Neural cell (in vitro differentiated cells): ENCODE results near the gene MCTP2. TPM values are rescaled to one million over a fixed set of nuclear protein-coding genes. Genes with fewer than 3 reads are reported as not detected.

Experiments used
- H2AFZ ChIP-seq: fragments of 200-600, 300-800 bp; sonication (generic), shearing (Covaris generic); 2 replicates; pipeline ENCODE4 v1.6.0; 2014; ENCODE audit warnings: low read depth, mild to moderate bottlenecking, antibody characterized with exemption, low read length, moderate library complexity
- H3F3A ChIP-seq: fragments of 200-600 bp; shearing (Covaris generic); 2 replicates; pipeline ENCODE4 v1.6.1; 2016; ENCODE audit warnings: mild to moderate bottlenecking, moderate library complexity, mixed read lengths, antibody characterized with exemption, low read length; ENCODE audit not compliant: insufficient read depth, poor library complexity, severe bottlenecking
- H3K27ac ChIP-seq: fragments of 200-600, 300-800 bp; sonication (generic), shearing (Covaris generic); 2 replicates; pipeline ENCODE4 v1.5.1; 2014; ENCODE audit warnings: mild to moderate bottlenecking, low read length, moderate library complexity
- H3K27me3 ChIP-seq: fragments of 300-800, 200-600 bp; sonication (generic), shearing (Covaris generic); 2 replicates; pipeline ENCODE4 v1.6.0; 2014; ENCODE audit warnings: mild to moderate bottlenecking, low read depth, low read length, moderate library complexity; ENCODE audit not compliant: insufficient read depth
- H3K36me3 ChIP-seq: fragments of 300-800, 200-600 bp; sonication (generic), shearing (Covaris generic); 2 replicates; pipeline ENCODE4 v1.5.1; 2014; ENCODE audit warnings: mild to moderate bottlenecking, antibody characterized with exemption, low read length, moderate library complexity; ENCODE audit not compliant: insufficient read depth
- H3K4me2 ChIP-seq: fragments of 300-800, 200-600 bp; sonication (generic), shearing (Covaris generic); 2 replicates; pipeline ENCODE4 v1.6.0; 2014; ENCODE audit warnings: mild to moderate bottlenecking, low read length
- H3K4me3 ChIP-seq: fragments of 300-800, 200-600 bp; sonication (generic), shearing (Covaris generic); 2 replicates; pipeline ENCODE4 v1.5.1; 2014; ENCODE audit warnings: mild to moderate bottlenecking, low read length, moderate library complexity
- H3K79me2 ChIP-seq: fragments of 200-600 bp; shearing (Covaris generic); replicated peaks from 2 replicates; pipeline ENCODE4 v1.6.0; 2014; ENCODE audit warnings: mild to moderate bottlenecking, low read length, moderate library complexity; ENCODE audit not compliant: insufficient read depth
- H3K9ac ChIP-seq: fragments of 300-800, 200-600 bp; sonication (generic), shearing (Covaris generic); 2 replicates; pipeline ENCODE4 v1.6.1; 2016; ENCODE audit warnings: mild to moderate bottlenecking, low read length, mixed read lengths
- H3K9me2 ChIP-seq: fragments of 200-600 bp; shearing (Covaris generic); 2 replicates; pipeline ENCODE4 v1.6.1; 2016; ENCODE audit warnings: mild to moderate bottlenecking, low read length, mixed read lengths; ENCODE audit not compliant: insufficient read depth
- H3K9me3 ChIP-seq: fragments of 200-600, 300-800 bp; sonication (generic), shearing (Covaris generic); 2 replicates; pipeline ENCODE4 v1.6.1; 2016; ENCODE audit warnings: mild to moderate bottlenecking, mixed run types, low read length, moderate library complexity, mixed read lengths
- H4K20me1 ChIP-seq: fragments of 200-600 bp; shearing (Covaris generic); 2 replicates; pipeline ENCODE4 v1.6.1; 2016; ENCODE audit warnings: mild to moderate bottlenecking, mixed run types; ENCODE audit not compliant: insufficient read depth
- EP300 ChIP-seq: fragments of 450-650 bp; conservative IDR thresholded peaks from 2 replicates; pipeline ENCODE4 v1.6.1; 2014; ENCODE audit warnings: antibody characterized with exemption, mild to moderate bottlenecking, moderate library complexity; ENCODE audit not compliant: poor library complexity, severe bottlenecking
- EZH2 ChIP-seq: fragments of 200-600, 300-800 bp; shearing (Covaris generic), sonication (generic); IDR thresholded peaks from 2 replicates; pipeline ENCODE4 v1.6.1; 2014; ENCODE audit warnings: antibody characterized with exemption, low read length, borderline replicate concordance, mild to moderate bottlenecking; ENCODE audit not compliant: insufficient read depth, poor library complexity, severe bottlenecking
- MXI1 ChIP-seq: fragments of 450-650 bp; conservative IDR thresholded peaks from 2 replicates; pipeline ENCODE4 v1.6.1; 2014; ENCODE audit warnings: antibody characterized with exemption, mild to moderate bottlenecking; ENCODE audit not compliant: poor library complexity, severe bottlenecking
- POLR2AphosphoS5 ChIP-seq: IDR thresholded peaks from 2 replicates; pipeline ENCODE4 v1.6.1; 2012
- RAD21 ChIP-seq: fragments of 450-650 bp; conservative IDR thresholded peaks from 2 replicates; pipeline ENCODE4 v1.6.1; 2014; ENCODE audit warnings: antibody characterized with exemption, mild to moderate bottlenecking, moderate library complexity
- SMC3 ChIP-seq: fragments of 450-650 bp; conservative IDR thresholded peaks from 2 replicates; pipeline ENCODE4 v1.6.1; 2014; ENCODE audit warnings: antibody characterized with exemption, mild to moderate bottlenecking, moderate library complexity; ENCODE audit not compliant: poor library complexity
- TAF1 ChIP-seq: IDR thresholded peaks from 2 replicates; pipeline ENCODE4 v1.6.1; 2012; ENCODE audit warnings: low read depth
- polyA plus RNA-seq: library from polyadenylated mRNA; depleted of rRNA; stranded (reverse); fragments of >200 nt; gene quantifications from 2 replicates; pipeline ENCODE4 v1.2.3, GENCODE V29; 2014
- TF ChIP-seq, protein P1 (sequence below): IDR thresholded peaks from 2 replicates; pipeline ENCODE4 v1.6.1; 2012; ENCODE audit warnings: borderline replicate concordance
- TF ChIP-seq, protein P2 (sequence below): fragments of 450-650 bp; IDR thresholded peaks from 2 replicates; pipeline ENCODE4 v1.5.1; 2014; ENCODE audit warnings: antibody characterized with exemption, mild to moderate bottlenecking, moderate library complexity; ENCODE audit not compliant: poor library complexity, severe bottlenecking

The MCTP2 gene
- polyA plus RNA-seq, 1 donor from 2014 or later, result not detected

DNA sequence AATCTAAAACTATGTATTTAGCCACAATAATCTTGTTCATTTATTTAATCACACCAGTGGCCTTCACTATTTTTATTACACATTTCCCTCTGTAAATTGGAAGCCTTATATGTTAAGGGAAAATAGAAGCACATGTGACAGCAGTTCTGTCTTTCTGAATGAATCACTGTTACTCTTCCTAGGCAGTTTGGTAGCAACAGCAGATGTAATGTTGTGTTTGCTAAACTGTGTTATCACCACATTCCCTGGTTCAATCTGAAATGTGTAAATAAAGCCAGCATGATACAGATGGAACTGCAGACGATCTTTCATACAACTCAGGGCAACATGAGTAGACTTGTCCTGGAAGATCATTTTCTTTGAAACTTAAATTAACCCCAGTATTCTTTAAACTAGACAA is 220.1 kb downstream of the MCTP2 start:
- no peaks in the 10 kb centered on the region for H3F3A ChIP-seq
- no peak overlapping the region for H3K27ac ChIP-seq
- H2AFZ ChIP-seq, result no peak overlapping the region
- H3K27me3 ChIP-seq, result no peaks in the 10 kb centered on the region
- no peak overlapping the region for H3K4me3 ChIP-seq
- no peaks in the 10 kb centered on the region for H3K36me3 ChIP-seq
- no peak overlapping the region for H3K4me2 ChIP-seq
- peaks cover 4% of the 10 kb centered on the region for H3K9me3 ChIP-seq
- no peak overlapping the region for H3K9ac ChIP-seq
- TF ChIP-seq, protein P1, sequence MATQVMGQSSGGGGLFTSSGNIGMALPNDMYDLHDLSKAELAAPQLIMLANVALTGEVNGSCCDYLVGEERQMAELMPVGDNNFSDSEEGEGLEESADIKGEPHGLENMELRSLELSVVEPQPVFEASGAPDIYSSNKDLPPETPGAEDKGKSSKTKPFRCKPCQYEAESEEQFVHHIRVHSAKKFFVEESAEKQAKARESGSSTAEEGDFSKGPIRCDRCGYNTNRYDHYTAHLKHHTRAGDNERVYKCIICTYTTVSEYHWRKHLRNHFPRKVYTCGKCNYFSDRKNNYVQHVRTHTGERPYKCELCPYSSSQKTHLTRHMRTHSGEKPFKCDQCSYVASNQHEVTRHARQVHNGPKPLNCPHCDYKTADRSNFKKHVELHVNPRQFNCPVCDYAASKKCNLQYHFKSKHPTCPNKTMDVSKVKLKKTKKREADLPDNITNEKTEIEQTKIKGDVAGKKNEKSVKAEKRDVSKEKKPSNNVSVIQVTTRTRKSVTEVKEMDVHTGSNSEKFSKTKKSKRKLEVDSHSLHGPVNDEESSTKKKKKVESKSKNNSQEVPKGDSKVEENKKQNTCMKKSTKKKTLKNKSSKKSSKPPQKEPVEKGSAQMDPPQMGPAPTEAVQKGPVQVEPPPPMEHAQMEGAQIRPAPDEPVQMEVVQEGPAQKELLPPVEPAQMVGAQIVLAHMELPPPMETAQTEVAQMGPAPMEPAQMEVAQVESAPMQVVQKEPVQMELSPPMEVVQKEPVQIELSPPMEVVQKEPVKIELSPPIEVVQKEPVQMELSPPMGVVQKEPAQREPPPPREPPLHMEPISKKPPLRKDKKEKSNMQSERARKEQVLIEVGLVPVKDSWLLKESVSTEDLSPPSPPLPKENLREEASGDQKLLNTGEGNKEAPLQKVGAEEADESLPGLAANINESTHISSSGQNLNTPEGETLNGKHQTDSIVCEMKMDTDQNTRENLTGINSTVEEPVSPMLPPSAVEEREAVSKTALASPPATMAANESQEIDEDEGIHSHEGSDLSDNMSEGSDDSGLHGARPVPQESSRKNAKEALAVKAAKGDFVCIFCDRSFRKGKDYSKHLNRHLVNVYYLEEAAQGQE, result no peak
- TF ChIP-seq, protein P2, sequence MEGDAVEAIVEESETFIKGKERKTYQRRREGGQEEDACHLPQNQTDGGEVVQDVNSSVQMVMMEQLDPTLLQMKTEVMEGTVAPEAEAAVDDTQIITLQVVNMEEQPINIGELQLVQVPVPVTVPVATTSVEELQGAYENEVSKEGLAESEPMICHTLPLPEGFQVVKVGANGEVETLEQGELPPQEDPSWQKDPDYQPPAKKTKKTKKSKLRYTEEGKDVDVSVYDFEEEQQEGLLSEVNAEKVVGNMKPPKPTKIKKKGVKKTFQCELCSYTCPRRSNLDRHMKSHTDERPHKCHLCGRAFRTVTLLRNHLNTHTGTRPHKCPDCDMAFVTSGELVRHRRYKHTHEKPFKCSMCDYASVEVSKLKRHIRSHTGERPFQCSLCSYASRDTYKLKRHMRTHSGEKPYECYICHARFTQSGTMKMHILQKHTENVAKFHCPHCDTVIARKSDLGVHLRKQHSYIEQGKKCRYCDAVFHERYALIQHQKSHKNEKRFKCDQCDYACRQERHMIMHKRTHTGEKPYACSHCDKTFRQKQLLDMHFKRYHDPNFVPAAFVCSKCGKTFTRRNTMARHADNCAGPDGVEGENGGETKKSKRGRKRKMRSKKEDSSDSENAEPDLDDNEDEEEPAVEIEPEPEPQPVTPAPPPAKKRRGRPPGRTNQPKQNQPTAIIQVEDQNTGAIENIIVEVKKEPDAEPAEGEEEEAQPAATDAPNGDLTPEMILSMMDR, result no peak
- TF ChIP-seq TAF1, result no peak
- TF ChIP-seq EZH2, result no peak
- TF ChIP-seq SMC3, result no peak
- TF ChIP-seq EP300, result no peak
- no peak for TF ChIP-seq MXI1
- TF ChIP-seq POLR2AphosphoS5, result no peak
- TF ChIP-seq RAD21, result no peak
- H4K20me1 ChIP-seq, result no peaks in the 10 kb centered on the region
- H3K79me2 ChIP-seq, result no peaks in the 10 kb centered on the region
- H3K9me2 ChIP-seq, result no peaks in the 10 kb centered on the region

DNA sequence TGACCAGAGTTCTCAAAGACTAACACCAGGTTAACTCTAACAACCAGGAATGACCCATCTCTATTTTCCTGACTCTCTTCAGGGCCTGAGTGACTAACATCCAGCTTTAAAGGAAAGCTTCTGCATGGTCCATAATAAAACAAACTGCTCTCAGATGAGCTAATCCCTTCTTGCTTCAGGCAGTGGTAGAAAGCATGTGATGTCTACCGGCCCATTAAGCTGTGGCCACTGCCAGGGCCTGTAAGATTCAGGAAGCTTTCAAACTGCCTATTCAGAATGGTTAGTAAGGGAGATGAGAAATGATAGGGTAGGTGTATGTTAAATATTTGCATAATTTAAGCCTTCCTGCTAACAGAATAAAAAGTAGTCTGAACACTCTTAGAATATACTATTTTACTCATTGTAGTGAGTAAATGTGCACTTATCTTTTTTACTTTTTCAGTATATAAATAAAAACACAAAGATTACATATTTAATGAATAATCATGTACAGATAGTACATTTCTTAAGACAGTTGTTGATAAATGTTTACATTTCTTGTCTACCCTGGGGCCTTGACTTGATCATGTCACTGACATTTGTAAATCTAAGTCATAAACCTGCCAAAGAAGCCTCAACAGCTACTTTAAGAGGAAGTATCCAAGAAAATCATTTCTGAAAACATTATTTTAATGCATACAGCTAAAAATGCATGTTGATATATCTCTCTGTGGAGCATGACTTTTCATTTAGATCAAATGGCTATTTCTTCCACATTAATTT is 222.0 kb downstream of the MCTP2 start:
- no peaks in the 10 kb centered on the region for H3K9me2 ChIP-seq
- no peak overlapping the region for H3K4me3 ChIP-seq
- no peaks in the 10 kb centered on the region for H4K20me1 ChIP-seq
- no peaks in the 10 kb centered on the region for H3K79me2 ChIP-seq
- no peak overlapping the region for H3K9ac ChIP-seq
- no peak overlapping the region for H3K4me2 ChIP-seq
- no peak overlapping the region for H2AFZ ChIP-seq
- H3K27ac ChIP-seq, result no peak overlapping the region
- no peaks in the 10 kb centered on the region for H3F3A ChIP-seq
- H3K36me3 ChIP-seq, result no peaks in the 10 kb centered on the region
- TF ChIP-seq MXI1 (no peak), EZH2 (no peak), EP300 (no peak), SMC3 (no peak), POLR2AphosphoS5 (no peak), TAF1 (no peak), RAD21 (no peak)
- TF ChIP-seq, protein P1, result no peak
- TF ChIP-seq, protein P2, result no peak
- H3K9me3 ChIP-seq, result peaks cover 4% of the 10 kb centered on the region
- H3K27me3 ChIP-seq, result no peaks in the 10 kb centered on the region
